ENCODE measurements around the gene SND1. TPM values are rescaled to one million over a fixed set of nuclear protein-coding genes. Genes with fewer than 3 reads are reported as not detected.
A peak's percentile ranks its signal among the peaks of the same experiment; 100 is the strongest.

The SND1 gene
- total RNA-seq, 2 donors from 2014 or later, result 146 to 155 TPM

- no peak for DNase-seq
- Histone ChIP-seq H3K27ac (peak overlapping the region in 2 of 4 donors; percentile 31 to 41), H3K27me3 (no peaks in the 10 kb centered on the region), H3K36me3 (replicated peaks in 1 of 2; ENCODE audit: insufficient read depth in 1 of 2, low read depth in 2 of 2) (no peaks in the 10 kb centered on the region), H3K4me3 (no peak overlapping the region), H3K4me1 (no peaks in the 10 kb centered on the region), H3K9me3 (no peaks in the 10 kb centered on the region)
- no peak for TF ChIP-seq CTCF (IDR thresholded peaks at IDR 0.05)
- TF ChIP-seq POLR2A (IDR thresholded peaks at IDR 0.05), result no peak
- intact Hi-C loops (cut with DNase I), result no loop called here
- ATAC-seq, result peak; percentile 47
- 19 to 46% methylated on average over 3 of the region's 3 CpGs for WGBS, 2 donors
These were observed 16.2 kb upstream of the SND1 start for GRCh38 chr7:127635659-127636285.

- DNase-seq, result no peak
- TF ChIP-seq POLR2A (IDR thresholded peaks at IDR 0.05), result no peak
- TF ChIP-seq CTCF (IDR thresholded peaks at IDR 0.05), result no peak
- Histone ChIP-seq H3K9me3 (no peaks in the 10 kb centered on the region), H3K36me3 (replicated peaks in 1 of 2; ENCODE audit: insufficient read depth in 1 of 2, low read depth in 2 of 2) (no peaks in the 10 kb centered on the region), H3K27ac (no peak overlapping the region), H3K4me1 (peaks cover 5% of the 10 kb centered on the region), H3K27me3 (no peaks in the 10 kb centered on the region), H3K4me3 (no peak overlapping the region)
- no peak for ATAC-seq
- intact Hi-C loops (cut with DNase I), result no loop called here
These were observed 13.8 kb upstream of the SND1 start for GRCh38 chr7:127638197-127638596.

GRCh38 chr7:127644484-127644883 is 7.5 kb upstream of the SND1 start:
- DNase-seq, result no peak
- Histone ChIP-seq H3K27me3 (no peaks in the 10 kb centered on the region), H3K27ac (no peak overlapping the region), H3K36me3 (replicated peaks in 1 of 2; ENCODE audit: insufficient read depth in 1 of 2, low read depth in 2 of 2) (no peaks in the 10 kb centered on the region), H3K4me1 (peaks cover 10% of the 10 kb centered on the region), H3K9me3 (no peaks in the 10 kb centered on the region), H3K4me3 (no peak overlapping the region)
- 70 to 79% methylated on average over 2 of the region's 2 CpGs for WGBS, 2 donors
- TF ChIP-seq CTCF (IDR thresholded peaks at IDR 0.05), result no peak
- no peak for TF ChIP-seq POLR2A (IDR thresholded peaks at IDR 0.05)
- no peak for ATAC-seq
- intact Hi-C loops (cut with DNase I), result loop anchor here (10.0 kb wide), 1 partner anchor 50 kb away; the partner anchor contains the start of gene FSCN3

GRCh38 chr7:127647636-127648035 is 4.4 kb upstream of the SND1 start:
- no peak for TF ChIP-seq CTCF (IDR thresholded peaks at IDR 0.05)
- no peak for TF ChIP-seq POLR2A (IDR thresholded peaks at IDR 0.05)
- Histone ChIP-seq H3K4me3 (no peak overlapping the region), H3K9me3 (no peaks in the 10 kb centered on the region), H3K27ac (no peak overlapping the region), H3K4me1 (peaks cover 21% of the 10 kb centered on the region), H3K36me3 (replicated peaks in 1 of 2; ENCODE audit: insufficient read depth in 1 of 2, low read depth in 2 of 2) (no peaks in the 10 kb centered on the region), H3K27me3 (no peaks in the 10 kb centered on the region)
- ATAC-seq (no peak), DNase-seq (no peak)
- WGBS, 2 donors, result 98 to 100% methylated on average over 4 to 8 of the region's 8 CpGs
- intact Hi-C loops (cut with DNase I), result loop anchor here (10.0 kb wide), 1 partner anchor 53 kb away; the partner anchor contains the start of gene FSCN3

- intact Hi-C loops (cut with DNase I), result loop anchor here (10.0 kb wide), 1 partner anchor 54 kb away; the partner anchor contains the start of gene FSCN3
- DNase-seq (no peak), ATAC-seq (no peak)
- H3K4me1 ChIP-seq, result peaks cover 31% of the 10 kb centered on the region
- TF ChIP-seq POLR2A (IDR thresholded peaks at IDR 0.05) (no peak), CTCF (IDR thresholded peaks at IDR 0.05) (no peak)
- 63% methylated on average over 2 of the region's 2 CpGs for WGBS, 2 donors
- peak overlapping the region in 3 of 4 donors; percentile 32 to 54 (median 36) for H3K27ac ChIP-seq
- no peaks in the 10 kb centered on the region for H3K27me3 ChIP-seq
- no peaks in the 10 kb centered on the region for H3K9me3 ChIP-seq
- H3K36me3 ChIP-seq (replicated peaks in 1 of 2; ENCODE audit: insufficient read depth in 1 of 2, low read depth in 2 of 2), result no peaks in the 10 kb centered on the region
- no peak overlapping the region for H3K4me3 ChIP-seq
These were observed 3.0 kb upstream of the SND1 start for GRCh38 chr7:127648986-127649385.

Data from body of pancreas (tissue), 4 donors.